Panc1 (cell line): Measurements from ENCODE around the gene SGO2.

ENCODE experiments used
- CTCF ChIP-seq: fragments of 450-650 bp; IDR thresholded peaks from 2 replicates; pipeline ENCODE4 v1.5.1; 2017; ENCODE audit warnings: mild to moderate bottlenecking
- POLR2AphosphoS5 ChIP-seq: IDR thresholded peaks from 2 replicates; pipeline ENCODE4 v1.6.1; 2012; ENCODE audit warnings: mild to moderate bottlenecking, low read depth, low read length, moderate library complexity
- REST ChIP-seq, 2 experiments: IDR thresholded peaks; 2 replicates each; pipeline ENCODE4 v1.6.1; 2011 to 2012; ENCODE audit warnings: low read depth in 2 of 2, control low read depth in 1 of 2, low read length in 1 of 2, mild to moderate bottlenecking in 1 of 2, moderate library complexity in 1 of 2; ENCODE audit not compliant: insufficient read depth in 1 of 2
- SIN3A ChIP-seq: IDR thresholded peaks from 2 replicates; pipeline ENCODE4 v1.6.1; 2012; ENCODE audit warnings: low read depth, mild to moderate bottlenecking, low read length, moderate library complexity, borderline replicate concordance; ENCODE audit not compliant: insufficient read depth

- TF ChIP-seq CTCF (no peak), REST (IDR thresholded peaks at IDR 0.05; ENCODE audit: insufficient read depth in 1 of 2, low read depth in 2 of 2, low read length in 1 of 2) (no peak), SIN3A (no peak), POLR2AphosphoS5 (no peak)
These were observed 43.8 kb upstream of the SGO2 start for GRCh38 chr2:200482194-200482593.
